Neuron (in vitro differentiated cells): Measurements from ENCODE around the gene GLRB.

ENCODE experiments used
- H2AFZ ChIP-seq: one replicate; pipeline ENCODE4 v1.6.1; 2013; ENCODE audit warnings: low read depth, mild to moderate bottlenecking, inconsistent platforms, low read length, moderate library complexity
- H3K27me3 ChIP-seq: one replicate; pipeline ENCODE4 v1.6.1; 2013; ENCODE audit warnings: low read length; ENCODE audit not compliant: insufficient read depth
- H3K36me3 ChIP-seq: one replicate; pipeline ENCODE4 v1.6.1; 2013; ENCODE audit warnings: low read length; ENCODE audit not compliant: insufficient read depth
- H3K4me1 ChIP-seq: one replicate; pipeline ENCODE4 v1.6.1; 2013; ENCODE audit warnings: low read length; ENCODE audit not compliant: insufficient read depth
- H3K4me3 ChIP-seq: 2 replicates; pipeline ENCODE4 v1.5.1; 2013; ENCODE audit warnings: mild to moderate bottlenecking, low read length, moderate library complexity
- H3K9me3 ChIP-seq: one replicate; pipeline ENCODE4 v1.6.1; 2013; ENCODE audit warnings: low read length

The GLRB gene

GRCh38 chr4:157079441-157079840 is 3.5 kb downstream of the GLRB start:
- no peaks in the 10 kb centered on the region for H3K27me3 ChIP-seq
- no peaks in the 10 kb centered on the region for H3K36me3 ChIP-seq

GRCh38 chr4:157080605-157081004 is 4.7 kb downstream of the GLRB start:
- no peaks in the 10 kb centered on the region for H3K9me3 ChIP-seq
- no peak overlapping the region for H2AFZ ChIP-seq
- no peaks in the 10 kb centered on the region for H3K36me3 ChIP-seq
- H3K4me1 ChIP-seq, result peaks cover 10% of the 10 kb centered on the region
- H3K27me3 ChIP-seq, result no peaks in the 10 kb centered on the region
- no peak overlapping the region for H3K4me3 ChIP-seq

More at GRCh38 chr4:157079441-157079840, 3.5 kb downstream of the GLRB start:
- no peak overlapping the region for H2AFZ ChIP-seq
- no peaks in the 10 kb centered on the region for H3K9me3 ChIP-seq
- no peak overlapping the region for H3K4me3 ChIP-seq
- H3K4me1 ChIP-seq, result peaks cover 12% of the 10 kb centered on the region

DNA sequence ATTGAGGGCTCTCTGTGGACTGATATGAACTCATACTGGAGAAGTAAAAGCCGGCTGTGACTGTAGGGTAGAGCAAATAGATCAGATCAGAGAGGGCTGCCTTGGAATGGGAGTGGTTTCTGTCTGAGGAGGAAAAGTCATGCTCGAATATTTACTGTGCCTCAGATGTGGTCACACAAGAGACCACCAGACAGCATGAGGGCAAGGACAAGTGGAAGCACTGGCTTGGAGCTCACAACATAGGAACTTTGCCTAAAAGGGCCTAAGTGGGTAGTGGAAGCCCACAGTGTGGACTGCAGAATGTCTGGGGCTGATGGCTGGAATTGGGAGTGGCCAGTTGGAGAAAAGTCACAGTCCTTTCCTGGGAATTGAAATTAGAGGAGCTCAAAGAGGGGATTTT is 19.8 kb downstream of the GLRB start:
- no peak overlapping the region for H2AFZ ChIP-seq
- H3K4me1 ChIP-seq, result no peaks in the 10 kb centered on the region
- H3K4me3 ChIP-seq, result no peak overlapping the region
- no peaks in the 10 kb centered on the region for H3K27me3 ChIP-seq
- no peaks in the 10 kb centered on the region for H3K9me3 ChIP-seq
- no peaks in the 10 kb centered on the region for H3K36me3 ChIP-seq

GRCh38 chr4:157096439-157096838 is 20.5 kb downstream of the GLRB start:
- no peaks in the 10 kb centered on the region for H3K27me3 ChIP-seq
- H3K36me3 ChIP-seq, result no peaks in the 10 kb centered on the region
- no peaks in the 10 kb centered on the region for H3K4me1 ChIP-seq
- no peaks in the 10 kb centered on the region for H3K9me3 ChIP-seq
- no peak overlapping the region for H3K4me3 ChIP-seq
- H2AFZ ChIP-seq, result no peak overlapping the region

- no peak overlapping the region for H3K4me3 ChIP-seq
- H3K36me3 ChIP-seq, result no peaks in the 10 kb centered on the region
- H2AFZ ChIP-seq, result no peak overlapping the region
- H3K4me1 ChIP-seq, result no peaks in the 10 kb centered on the region
- no peaks in the 10 kb centered on the region for H3K27me3 ChIP-seq
- no peaks in the 10 kb centered on the region for H3K9me3 ChIP-seq
These were observed 23.6 kb downstream of the GLRB start for GRCh38 chr4:157099506-157099905.

GRCh38 chr4:157104541-157104940 is 28.6 kb downstream of the GLRB start:
- H2AFZ ChIP-seq, result no peak overlapping the region
- H3K27me3 ChIP-seq, result no peaks in the 10 kb centered on the region
- H3K9me3 ChIP-seq, result no peaks in the 10 kb centered on the region
- no peak overlapping the region for H3K4me3 ChIP-seq
- H3K4me1 ChIP-seq, result no peaks in the 10 kb centered on the region
- no peaks in the 10 kb centered on the region for H3K36me3 ChIP-seq

DNA sequence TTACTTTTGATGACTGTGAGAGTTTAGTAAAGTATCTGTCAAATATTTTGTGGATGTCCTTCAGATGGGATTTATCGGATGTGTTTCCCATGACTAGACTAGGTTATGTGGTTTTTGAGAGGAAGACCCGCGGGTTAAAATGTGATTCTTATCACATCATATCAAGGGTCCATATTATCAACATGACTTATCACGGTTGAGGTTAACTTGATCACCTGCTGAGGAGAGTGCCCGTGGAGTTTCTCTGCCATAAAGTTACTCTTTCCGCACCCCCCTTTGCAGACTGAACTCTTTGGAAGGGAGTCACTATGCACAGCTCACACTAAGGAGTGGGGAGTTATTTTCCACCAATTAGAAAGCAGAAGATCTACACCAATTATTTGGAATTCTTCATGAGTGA is 38.7 kb downstream of the GLRB start:
- Histone ChIP-seq H3K36me3 (no peaks in the 10 kb centered on the region), H3K9me3 (no peaks in the 10 kb centered on the region), H3K4me1 (peaks cover 9% of the 10 kb centered on the region), H2AFZ (no peak overlapping the region), H3K27me3 (no peaks in the 10 kb centered on the region), H3K4me3 (no peak overlapping the region)

DNA sequence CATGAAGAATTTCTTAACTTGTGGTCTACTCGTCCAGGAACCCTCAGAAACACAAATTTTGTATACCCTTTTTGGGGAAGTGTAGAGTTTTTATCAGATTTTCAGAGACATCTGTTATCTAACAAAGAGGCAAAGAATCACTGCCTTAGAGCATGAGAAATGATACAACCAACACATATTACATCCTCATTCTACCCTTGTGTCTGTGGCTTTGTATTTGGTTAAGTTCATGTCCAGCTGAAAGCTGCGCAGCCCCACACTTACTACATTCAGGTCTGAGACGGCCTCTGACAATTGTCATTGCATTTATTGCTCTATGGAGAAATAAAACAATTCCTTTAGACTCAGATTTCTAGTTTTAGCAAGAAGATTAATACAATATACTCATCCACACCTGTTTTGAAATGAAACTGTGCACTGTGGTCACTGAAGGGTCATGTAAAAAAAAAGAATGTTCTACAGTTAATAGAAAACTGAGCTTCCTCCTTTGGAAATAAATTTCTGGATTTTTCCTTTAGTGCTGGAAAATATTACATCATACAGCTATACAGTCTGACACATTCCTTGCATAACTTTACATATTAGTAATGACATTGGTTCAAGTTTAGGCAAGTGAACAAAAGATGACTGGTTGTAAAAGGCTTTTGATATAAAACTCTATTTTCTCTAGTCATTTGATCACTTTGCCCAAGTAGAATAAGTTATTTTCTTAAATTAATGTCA is 39.8 kb downstream of the GLRB start:
- no peak overlapping the region for H3K4me3 ChIP-seq
- no peaks in the 10 kb centered on the region for H3K9me3 ChIP-seq
- H3K27me3 ChIP-seq, result no peaks in the 10 kb centered on the region

GRCh38 chr4:157121401-157121800 is 45.5 kb downstream of the GLRB start:
- no peaks in the 10 kb centered on the region for H3K27me3 ChIP-seq
- no peaks in the 10 kb centered on the region for H3K36me3 ChIP-seq
- no peak overlapping the region for H2AFZ ChIP-seq
- H3K4me1 ChIP-seq, result peaks cover under 1% of the 10 kb centered on the region
- no peaks in the 10 kb centered on the region for H3K9me3 ChIP-seq
- H3K4me3 ChIP-seq, result no peak overlapping the region

More for the DNA sequence above, 39.8 kb downstream of the GLRB start:
- Histone ChIP-seq H2AFZ (no peak overlapping the region), H3K4me1 (peaks cover 9% of the 10 kb centered on the region), H3K36me3 (no peaks in the 10 kb centered on the region)

- Histone ChIP-seq H3K9me3 (no peaks in the 10 kb centered on the region), H3K4me1 (no peaks in the 10 kb centered on the region), H2AFZ (no peak overlapping the region), H3K27me3 (no peaks in the 10 kb centered on the region), H3K4me3 (no peak overlapping the region), H3K36me3 (no peaks in the 10 kb centered on the region)
These were observed 51.6 kb downstream of the GLRB start for GRCh38 chr4:157127571-157127970.

- Histone ChIP-seq H3K27me3 (no peaks in the 10 kb centered on the region), H3K36me3 (no peaks in the 10 kb centered on the region), H3K4me3 (no peak overlapping the region), H3K9me3 (no peaks in the 10 kb centered on the region), H3K4me1 (no peaks in the 10 kb centered on the region), H2AFZ (no peak overlapping the region)
These were observed 52.4 kb downstream of the GLRB start for GRCh38 chr4:157128395-157128794.

GRCh38 chr4:157141976-157142375 is 66.0 kb downstream of the GLRB start:
- Histone ChIP-seq H2AFZ (no peak overlapping the region), H3K27me3 (no peaks in the 10 kb centered on the region), H3K9me3 (no peaks in the 10 kb centered on the region), H3K4me3 (no peak overlapping the region), H3K36me3 (no peaks in the 10 kb centered on the region), H3K4me1 (peaks cover 6% of the 10 kb centered on the region)

- Histone ChIP-seq H3K36me3 (no peaks in the 10 kb centered on the region), H3K27me3 (no peaks in the 10 kb centered on the region), H3K4me1 (peaks cover 6% of the 10 kb centered on the region), H3K9me3 (no peaks in the 10 kb centered on the region), H3K4me3 (no peak overlapping the region), H2AFZ (no peak overlapping the region)
These were observed 67.4 kb downstream of the GLRB start for GRCh38 chr4:157143369-157143768.

- Histone ChIP-seq H3K36me3 (no peaks in the 10 kb centered on the region), H3K4me3 (no peak overlapping the region), H3K27me3 (no peaks in the 10 kb centered on the region), H3K9me3 (no peaks in the 10 kb centered on the region), H2AFZ (no peak overlapping the region), H3K4me1 (no peaks in the 10 kb centered on the region)
These were observed 75.8 kb downstream of the GLRB start for GRCh38 chr4:157151711-157152110.
